IPS DF 6.9 (cell line): ENCODE results near the gene PIP5K1C.

ENCODE experiments used
- DNase-seq: peaks from one replicate; pipeline ENCODE4 v3.0.0-alpha.2; 2013; ENCODE audit warnings: low read depth, low spot score
- H3K27ac ChIP-seq: one replicate; pipeline ENCODE4 v1.5.1; 2013; ENCODE audit warnings: low read length, control low read depth
- H3K27me3 ChIP-seq: 2 replicates; pipeline ENCODE4 v1.6.1; 2013; ENCODE audit warnings: mild to moderate bottlenecking, low read length; ENCODE audit not compliant: control insufficient read depth, insufficient read depth
- H3K36me3 ChIP-seq: 2 replicates; pipeline ENCODE4 v1.6.1; 2013; ENCODE audit warnings: low read length; ENCODE audit not compliant: control insufficient read depth, insufficient read depth
- H3K4me1 ChIP-seq: 2 replicates; pipeline ENCODE4 v1.6.1; 2013; ENCODE audit warnings: low read length; ENCODE audit not compliant: control insufficient read depth, insufficient read depth
- H3K4me3 ChIP-seq: 2 replicates; pipeline ENCODE4 v1.5.1; 2013; ENCODE audit warnings: mild to moderate bottlenecking, low read length
- H3K9me3 ChIP-seq: 2 replicates; pipeline ENCODE4 v1.6.1; 2013; ENCODE audit warnings: low read length, inconsistent platforms; ENCODE audit not compliant: control insufficient read depth, insufficient read depth
- WGBS: extraction: QIAGEN DNeasy Blood & Tissue Kit; methylation state at CpG from one replicate; pipeline ENCODE4 v1.1.7; 2013; ENCODE audit warnings: mixed read lengths, missing lambda C conversion rate; ENCODE audit not compliant: insufficient read length, insufficient coverage; 5-methylcytosine and 5-hydroxymethylcytosine counted together

PIP5K1C gene

DNA sequence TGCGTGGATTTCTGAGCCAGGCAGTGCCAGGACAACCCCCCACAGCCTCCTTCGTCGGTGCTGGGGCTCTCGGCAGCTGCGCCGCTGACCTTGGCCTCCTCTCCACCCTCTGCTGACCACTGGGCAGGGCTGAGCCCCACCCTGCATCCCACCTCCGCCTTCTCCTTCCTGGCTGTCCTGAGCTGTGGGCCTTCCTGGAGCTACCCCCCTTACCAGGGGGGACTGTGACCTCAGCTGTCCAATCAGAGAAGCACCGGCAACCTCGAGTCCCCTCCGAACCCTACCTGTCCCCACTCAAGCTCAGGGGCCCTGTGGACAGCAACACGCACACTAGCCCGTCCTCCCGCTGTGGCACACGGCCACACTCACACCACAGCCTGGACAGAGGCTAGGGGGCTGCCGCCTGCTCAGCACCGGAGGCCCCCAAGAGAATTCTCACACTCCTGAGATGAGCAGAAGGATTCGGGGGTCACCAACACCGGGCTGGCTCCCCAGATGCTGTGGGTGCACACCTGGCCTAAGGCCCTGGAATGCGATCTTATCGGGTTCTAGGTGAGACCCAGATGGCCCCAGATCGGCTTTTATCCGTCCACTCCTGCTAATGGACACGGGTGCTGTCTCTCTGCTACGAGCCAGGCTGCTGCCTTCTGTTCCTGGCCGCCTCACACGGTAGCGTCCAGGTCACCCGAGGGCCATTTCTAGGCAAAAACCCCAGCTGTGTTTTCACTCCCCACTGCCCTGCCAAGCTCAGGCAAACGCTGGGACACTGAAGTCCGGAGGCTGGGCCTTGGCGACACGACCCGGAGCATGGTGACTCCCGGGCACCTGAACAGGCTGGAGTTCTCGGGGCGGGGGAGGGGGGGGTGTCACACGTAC is 41.2 kb downstream of the PIP5K1C start:
- H3K4me1 ChIP-seq: no peaks in the 10 kb centered on the region
- no CpG with 5 or more reads among the region's 37 CpGs for WGBS
- H3K4me3 ChIP-seq: no peak overlapping the region
- H3K27ac ChIP-seq: no peak overlapping the region
- H3K9me3 ChIP-seq: no peaks in the 10 kb centered on the region
- no peak for DNase-seq
- peaks cover 16% of the 10 kb centered on the region; the same call in 1 of the 2 replicates for H3K36me3 ChIP-seq
- no peaks in the 10 kb centered on the region for H3K27me3 ChIP-seq

DNA sequence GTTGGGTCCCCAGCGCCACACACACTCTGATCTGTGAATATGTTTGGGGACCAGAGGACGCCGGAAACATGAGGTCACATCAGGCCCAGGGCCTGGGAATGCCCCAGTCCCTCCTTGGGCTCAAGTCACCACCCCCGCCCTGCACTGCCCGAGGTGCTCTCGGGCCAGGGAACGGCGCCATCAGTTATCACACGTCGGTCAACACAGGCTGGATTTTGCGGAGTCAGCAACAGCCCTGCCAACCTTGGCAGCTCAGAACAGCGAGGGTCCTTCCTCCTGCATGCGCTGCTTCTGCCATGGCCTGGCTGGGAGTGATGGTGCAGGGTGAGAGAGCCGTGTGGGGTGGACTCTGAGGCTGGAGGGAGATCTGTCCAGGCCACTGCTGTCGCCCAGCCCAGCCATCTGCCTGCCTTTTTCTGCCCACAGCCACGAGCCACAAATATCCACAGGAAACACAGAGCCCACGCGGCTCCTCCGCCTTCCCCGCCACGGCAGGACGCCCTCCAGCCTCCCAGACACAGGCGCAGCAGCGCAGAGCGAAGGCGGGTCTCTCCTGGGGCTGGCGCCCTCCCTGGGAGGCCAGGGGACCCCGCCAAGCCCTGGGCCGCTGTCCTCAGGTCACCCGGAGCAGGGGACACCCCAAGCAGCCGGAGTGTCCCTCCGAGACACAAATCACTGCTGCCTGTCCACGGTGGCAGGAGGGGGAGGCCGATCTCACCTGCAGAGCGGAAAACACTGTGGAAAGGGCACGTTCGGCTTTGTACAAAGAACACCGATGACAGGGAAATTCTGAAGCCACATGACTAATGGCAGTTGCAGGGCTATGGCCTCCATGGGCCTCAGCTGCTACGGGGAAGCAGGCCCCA is 42.0 kb downstream of the PIP5K1C start:
- no peak for DNase-seq
- H3K4me1 ChIP-seq: no peaks in the 10 kb centered on the region
- H3K27me3 ChIP-seq: no peaks in the 10 kb centered on the region
- H3K36me3 ChIP-seq: peaks cover 11% of the 10 kb centered on the region; the same call in 1 of the 2 replicates
- H3K4me3 ChIP-seq: no peak overlapping the region
- H3K27ac ChIP-seq: no peak overlapping the region
- no peaks in the 10 kb centered on the region for H3K9me3 ChIP-seq
- WGBS: no CpG with 5 or more reads among the region's 39 CpGs

DNA sequence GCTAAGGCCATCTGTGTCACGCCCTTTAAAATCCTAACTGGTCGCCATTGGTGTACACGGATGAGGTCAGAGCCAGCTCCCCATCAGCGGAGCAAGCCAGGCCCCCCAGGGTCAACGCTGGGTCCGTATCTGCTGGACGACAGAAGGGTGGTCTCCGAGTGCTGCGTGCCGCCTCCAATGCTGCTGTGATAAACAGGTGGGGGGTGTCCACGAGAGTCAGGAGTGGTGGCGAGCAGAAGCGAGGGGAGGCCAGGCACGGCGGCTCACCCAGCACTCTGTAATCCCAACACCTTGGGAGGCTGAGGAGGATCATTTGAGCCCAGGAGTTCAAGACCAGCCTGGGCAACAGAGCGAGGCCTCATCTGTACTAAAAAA is 42.9 kb downstream of the PIP5K1C start:
- no CpG with 5 or more reads among the region's 16 CpGs for WGBS
- Histone ChIP-seq H3K4me1 (no peaks in the 10 kb centered on the region), H3K4me3 (no peak overlapping the region), H3K27me3 (no peaks in the 10 kb centered on the region), H3K9me3 (no peaks in the 10 kb centered on the region), H3K27ac (no peak overlapping the region), H3K36me3 (peaks cover 16% of the 10 kb centered on the region; the same call in 1 of the 2 replicates)
- no peak for DNase-seq

DNA sequence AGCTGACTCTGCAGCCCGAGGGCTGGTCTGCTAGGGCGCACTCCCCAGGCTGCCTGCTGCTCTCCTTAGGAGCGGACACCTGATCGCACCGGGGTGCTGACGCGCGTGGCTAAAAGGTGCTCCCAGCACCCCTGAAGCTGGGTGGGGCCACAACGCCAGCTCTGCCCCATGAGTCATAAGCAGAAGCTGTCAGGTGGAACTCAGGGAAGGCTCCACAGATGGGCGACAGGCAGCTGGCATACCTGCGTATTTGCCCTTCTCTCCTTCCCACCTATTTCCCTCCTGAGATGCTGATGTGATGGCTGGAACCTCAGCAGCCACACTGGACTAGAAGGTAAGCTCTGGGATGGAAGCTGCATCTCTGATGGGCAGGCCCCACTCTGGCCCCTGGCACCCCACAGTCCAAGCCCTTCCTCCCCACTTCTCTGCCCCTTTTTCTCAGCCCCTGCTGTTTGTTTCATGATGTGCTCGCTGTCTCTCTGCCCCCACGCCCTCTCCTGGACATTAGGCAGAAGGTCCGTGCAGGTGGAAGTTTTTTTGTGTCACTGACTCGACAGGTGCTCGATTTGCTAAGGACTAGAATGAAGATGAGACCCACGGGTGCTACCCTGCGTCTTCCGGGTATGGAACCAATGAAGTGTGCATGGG is 43.4 kb downstream of the PIP5K1C start:
- DNase-seq: no peak
- no peak overlapping the region for H3K4me3 ChIP-seq
- H3K9me3 ChIP-seq: no peaks in the 10 kb centered on the region
- H3K27me3 ChIP-seq: no peaks in the 10 kb centered on the region
- no peaks in the 10 kb centered on the region for H3K4me1 ChIP-seq
- peaks cover 20% of the 10 kb centered on the region; the same call in 1 of the 2 replicates for H3K36me3 ChIP-seq
- H3K27ac ChIP-seq: no peak overlapping the region
- no CpG with 5 or more reads among the region's 19 CpGs for WGBS

DNA sequence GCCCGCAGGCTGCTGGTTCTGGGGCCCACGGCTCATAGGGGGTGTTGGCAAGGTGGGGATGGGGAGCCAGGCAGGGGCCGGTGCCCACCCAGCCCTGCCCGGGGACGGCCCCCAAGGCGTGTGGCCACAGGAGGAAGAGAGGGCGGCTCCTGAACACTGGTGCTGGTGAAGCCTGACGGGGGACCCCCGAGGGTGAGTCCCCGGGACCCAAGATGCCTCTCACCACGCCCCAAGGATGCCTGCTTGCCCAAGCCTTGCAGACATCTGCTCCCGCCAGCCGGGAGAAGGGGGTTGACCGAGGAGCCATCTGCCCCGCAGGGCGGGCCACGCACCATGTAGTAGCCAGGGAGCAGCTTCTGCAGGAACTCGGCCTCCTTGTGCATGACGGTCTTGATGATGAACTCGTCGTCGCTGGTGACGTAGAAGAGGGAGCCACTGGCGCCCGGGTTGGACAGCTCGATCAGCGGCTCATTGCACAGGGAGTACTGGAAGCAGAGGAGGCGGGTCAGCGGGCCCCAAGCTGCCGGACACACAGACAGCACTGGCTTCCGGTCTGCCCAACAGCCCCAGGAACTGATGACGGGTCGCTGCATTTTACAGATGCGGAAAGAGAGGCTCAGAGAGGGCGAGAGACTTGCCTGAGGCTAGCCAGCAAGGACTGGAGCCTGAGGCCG is 44.1 kb downstream of the PIP5K1C start:
- no peak for DNase-seq
- peaks cover 26% of the 10 kb centered on the region for H3K36me3 ChIP-seq
- H3K27ac ChIP-seq: no peak overlapping the region
- H3K4me3 ChIP-seq: no peak overlapping the region
- no peaks in the 10 kb centered on the region for H3K9me3 ChIP-seq
- no CpG with 5 or more reads among the region's 36 CpGs for WGBS
- H3K27me3 ChIP-seq: no peaks in the 10 kb centered on the region
- no peaks in the 10 kb centered on the region for H3K4me1 ChIP-seq

DNA sequence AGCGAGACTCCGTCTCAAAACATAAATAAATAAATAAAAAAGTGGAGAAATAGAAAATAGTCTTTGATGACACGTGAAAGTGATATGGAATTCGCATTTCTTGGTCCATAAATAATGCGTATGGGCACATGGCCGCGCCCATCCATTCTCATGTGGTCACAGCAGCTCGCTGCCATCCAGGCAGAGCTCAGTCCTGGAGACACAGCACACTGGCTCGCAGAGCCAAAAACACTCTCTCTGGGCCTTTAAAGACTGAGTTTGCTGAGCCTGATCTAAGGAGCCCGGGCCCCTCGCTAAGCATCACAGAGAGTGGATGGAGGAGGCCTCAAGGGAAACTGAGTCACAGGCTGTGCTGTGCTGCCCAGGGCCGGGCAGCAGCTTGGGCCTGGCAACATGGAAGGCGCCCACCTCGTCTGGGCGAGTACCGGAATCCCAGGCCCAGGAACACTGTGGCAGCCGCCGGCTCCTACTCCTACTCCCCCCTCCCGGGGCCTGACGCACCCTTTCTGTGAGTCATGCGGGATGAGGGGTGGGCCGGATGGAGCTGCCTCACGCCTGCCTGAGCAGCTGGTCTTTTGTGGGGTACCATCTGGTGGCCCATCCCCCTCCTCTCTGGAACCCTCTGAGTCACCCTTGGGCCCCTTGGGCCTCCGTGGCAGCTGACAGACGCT is 44.7 kb downstream of the PIP5K1C start:
- Histone ChIP-seq H3K36me3 (peaks cover 28% of the 10 kb centered on the region), H3K27me3 (no peaks in the 10 kb centered on the region), H3K4me3 (no peak overlapping the region), H3K4me1 (no peaks in the 10 kb centered on the region), H3K9me3 (no peaks in the 10 kb centered on the region), H3K27ac (no peak overlapping the region)
- no CpG with 5 or more reads among the region's 25 CpGs for WGBS
- DNase-seq: no peak

DNA sequence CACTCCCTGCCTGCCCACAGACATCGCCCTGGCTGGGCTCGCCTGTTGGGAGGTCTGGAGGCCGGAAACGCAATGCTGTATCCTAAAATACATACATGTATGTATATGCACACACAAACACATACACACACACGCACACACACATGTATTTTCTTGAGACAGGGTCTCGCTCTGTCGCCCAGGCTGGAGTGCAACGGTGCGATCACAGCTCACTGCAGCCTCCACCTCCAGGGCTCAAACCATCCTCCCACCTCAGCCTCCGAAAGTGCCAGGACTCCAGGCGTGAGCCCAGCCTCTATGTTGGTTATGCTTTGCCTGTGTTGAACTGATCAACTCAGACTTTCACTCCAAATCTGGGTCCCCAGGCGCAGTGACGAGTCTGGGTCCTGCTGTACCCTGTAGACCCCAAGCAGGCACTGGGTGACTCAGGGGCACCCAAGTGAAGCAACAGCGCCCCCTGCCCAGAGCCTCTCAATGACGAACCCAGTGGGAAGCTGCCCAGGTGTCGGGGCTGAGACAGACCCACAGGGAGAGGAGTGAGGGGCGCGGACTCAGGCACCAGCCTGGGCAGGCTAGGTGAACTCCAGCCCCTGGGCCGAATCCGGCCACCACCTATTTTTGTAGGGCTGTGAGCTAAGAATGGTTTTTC is 46.3 kb downstream of the PIP5K1C start:
- Histone ChIP-seq H3K4me3 (no peak overlapping the region), H3K27me3 (no peaks in the 10 kb centered on the region), H3K36me3 (peaks cover 28% of the 10 kb centered on the region), H3K4me1 (no peaks in the 10 kb centered on the region), H3K27ac (no peak overlapping the region), H3K9me3 (no peaks in the 10 kb centered on the region)
- DNase-seq: no peak
- no CpG with 5 or more reads among the region's 20 CpGs for WGBS

DNA sequence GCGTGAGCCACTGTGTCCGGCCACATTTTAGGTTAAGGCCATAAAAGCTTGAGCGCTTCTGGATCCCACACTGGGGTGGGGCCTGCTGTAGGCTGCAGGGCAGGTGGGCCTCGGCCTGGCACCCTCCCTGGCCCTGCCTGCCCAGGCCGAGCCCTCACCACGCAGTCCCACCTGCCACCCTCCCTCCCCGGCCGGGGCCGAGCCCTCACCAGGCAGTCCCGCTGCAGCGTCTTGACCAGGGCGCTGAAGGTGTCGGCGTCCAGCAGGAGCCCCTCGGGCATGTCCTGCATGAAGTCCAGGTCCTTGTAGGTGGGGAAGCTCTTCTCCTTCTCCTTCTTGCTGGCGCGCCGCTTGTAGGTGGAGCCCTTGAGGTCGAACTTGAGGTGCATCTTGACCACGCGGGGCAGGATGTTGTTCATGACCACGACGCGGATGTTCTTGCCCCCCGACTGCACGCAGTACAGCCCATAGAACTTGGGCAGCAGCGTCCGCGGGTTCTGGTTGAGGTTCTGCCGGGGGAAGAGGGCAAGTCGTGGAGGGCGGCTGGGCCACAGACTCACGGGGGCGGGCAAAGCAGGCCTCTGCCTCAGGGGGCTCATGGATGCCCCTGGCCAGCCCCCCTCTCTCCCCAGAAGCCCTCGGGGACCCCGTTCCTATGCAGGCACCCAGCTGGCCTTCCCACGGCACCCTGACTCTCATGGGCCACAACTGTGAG is 47.0 kb downstream of the PIP5K1C start:
- WGBS: no CpG with 5 or more reads among the region's 37 CpGs
- no peak overlapping the region for H3K4me3 ChIP-seq
- H3K36me3 ChIP-seq: peaks cover 28% of the 10 kb centered on the region
- H3K4me1 ChIP-seq: no peaks in the 10 kb centered on the region
- no peaks in the 10 kb centered on the region for H3K27me3 ChIP-seq
- no peak overlapping the region for H3K27ac ChIP-seq
- H3K9me3 ChIP-seq: no peaks in the 10 kb centered on the region
- no peak for DNase-seq

DNA sequence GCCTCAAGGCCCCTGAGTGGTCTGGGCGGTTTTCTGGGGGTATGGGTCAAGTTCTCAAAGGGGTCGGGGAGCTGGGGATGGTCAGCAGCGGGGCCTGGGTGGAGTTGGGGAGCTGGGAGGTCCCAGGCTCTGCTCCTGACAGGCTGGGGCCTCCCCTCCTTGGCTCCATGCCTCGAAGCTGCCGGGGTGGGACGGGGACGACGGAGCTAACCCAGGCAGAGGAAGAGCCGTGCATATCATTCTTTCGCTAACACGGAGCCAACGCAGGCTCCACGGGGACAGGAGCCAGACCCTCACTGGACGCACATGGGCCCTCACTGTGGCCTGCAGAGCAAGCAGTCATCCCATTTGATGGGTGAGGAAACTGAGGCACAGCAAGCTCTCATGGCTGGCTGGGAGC is 47.8 kb downstream of the PIP5K1C start:
- no peaks in the 10 kb centered on the region for H3K27me3 ChIP-seq
- H3K9me3 ChIP-seq: no peaks in the 10 kb centered on the region
- no peaks in the 10 kb centered on the region for H3K4me1 ChIP-seq
- no CpG with 5 or more reads among the region's 14 CpGs for WGBS
- DNase-seq: no peak
- peaks cover 28% of the 10 kb centered on the region for H3K36me3 ChIP-seq
- no peak overlapping the region; the same call in 1 of the 2 replicates for H3K4me3 ChIP-seq
- no peak overlapping the region for H3K27ac ChIP-seq
